CD4-positive, alpha-beta T cell treated with Interleukin-17A for 4 hours (primary cell): ENCODE data around the gene CPVL.
"Not testable (repeated sequence)": the region's sequence is repeated elsewhere in the genome, so short reads cannot be mapped to it uniquely, and the experiment has no call there.

ENCODE experiments used
- DNase-seq: peaks from one replicate; pipeline ENCODE4 v3.0.0-alpha.2; 2020; ENCODE audit warnings: mixed read lengths

Gene CPVL

GRCh38 chr7:29116361-29117200, 29.8 kb downstream of the CPVL start:
- DNase-seq, result no peak

DNA sequence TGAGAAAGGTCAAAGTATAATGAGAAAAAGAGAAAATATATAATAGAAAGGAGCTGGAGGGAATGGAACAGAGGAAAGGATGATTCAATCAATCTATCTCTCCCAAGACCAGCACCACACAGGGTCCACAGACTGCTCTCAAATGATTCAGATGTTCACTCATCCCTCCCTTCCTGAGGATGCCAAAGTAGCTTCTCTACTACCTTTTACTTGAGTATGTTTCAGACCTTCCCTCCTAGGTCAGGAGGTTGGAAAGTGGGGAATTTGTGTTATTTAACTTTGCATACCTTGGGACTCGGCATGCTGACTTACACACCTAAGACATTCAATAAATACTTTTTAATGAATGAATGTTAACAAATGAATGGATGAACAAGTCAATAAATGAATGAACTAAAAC, 30.6 kb downstream of the CPVL start:
- no peak for DNase-seq

GRCh38 chr7:29115130-29115687, 31.1 kb downstream of the CPVL start:
- DNase-seq, result no peak

DNA sequence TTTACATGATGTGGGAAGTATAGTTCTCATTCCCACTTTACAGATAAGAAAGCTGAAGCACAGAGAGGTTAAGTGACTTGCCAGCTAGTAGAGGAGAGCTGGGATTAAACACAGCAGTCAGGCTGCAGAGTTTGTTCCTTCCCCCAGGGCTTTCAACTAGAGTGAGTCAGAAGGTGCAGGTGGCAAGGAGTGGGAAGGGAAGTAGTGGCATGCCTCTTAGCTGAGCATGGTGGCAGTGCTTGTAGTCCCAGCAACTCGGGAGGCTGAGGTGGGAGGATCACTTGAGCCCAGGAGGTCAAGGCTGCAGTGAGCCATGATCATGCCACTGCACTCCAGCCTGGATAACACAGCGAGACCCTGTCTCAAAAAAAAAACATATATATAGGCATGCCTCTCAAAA, 32.1 kb downstream of the CPVL start:
- DNase-seq, result not testable (repeated sequence)

- no peak for DNase-seq
These were observed 32.8 kb downstream of the CPVL start for GRCh38 chr7:29113384-29114102.

GRCh38 chr7:29112721-29113120, 33.6 kb downstream of the CPVL start:
- DNase-seq, result no peak

GRCh38 chr7:29109899-29110298, 36.4 kb downstream of the CPVL start:
- no peak for DNase-seq

DNA sequence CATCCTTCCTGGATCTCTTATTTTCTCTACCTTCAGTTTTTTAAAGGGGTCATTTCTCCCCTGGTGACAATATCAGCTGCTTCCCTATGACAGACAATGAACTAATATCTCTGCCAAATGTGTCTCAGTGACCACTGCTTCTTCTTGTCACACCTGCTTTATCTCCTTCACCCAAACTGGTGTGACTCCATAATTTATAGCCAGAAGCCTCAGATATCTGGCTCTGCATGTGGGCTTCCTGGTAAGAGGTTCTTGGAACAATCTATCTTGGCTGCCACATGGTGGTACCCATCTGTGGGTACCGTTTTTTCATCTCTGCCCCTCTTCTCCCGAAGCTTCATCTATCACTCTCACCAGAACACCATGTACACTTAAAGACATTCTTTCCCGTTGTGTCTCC, 37.0 kb downstream of the CPVL start:
- no peak for DNase-seq

- no peak for DNase-seq
These were observed 39.3 kb downstream of the CPVL start for GRCh38 chr7:29107056-29107455.

GRCh38 chr7:29106669-29106988, 39.7 kb downstream of the CPVL start:
- no peak for DNase-seq

GRCh38 chr7:29105752-29106668, 40.3 kb downstream of the CPVL start:
- no peak for DNase-seq

DNA sequence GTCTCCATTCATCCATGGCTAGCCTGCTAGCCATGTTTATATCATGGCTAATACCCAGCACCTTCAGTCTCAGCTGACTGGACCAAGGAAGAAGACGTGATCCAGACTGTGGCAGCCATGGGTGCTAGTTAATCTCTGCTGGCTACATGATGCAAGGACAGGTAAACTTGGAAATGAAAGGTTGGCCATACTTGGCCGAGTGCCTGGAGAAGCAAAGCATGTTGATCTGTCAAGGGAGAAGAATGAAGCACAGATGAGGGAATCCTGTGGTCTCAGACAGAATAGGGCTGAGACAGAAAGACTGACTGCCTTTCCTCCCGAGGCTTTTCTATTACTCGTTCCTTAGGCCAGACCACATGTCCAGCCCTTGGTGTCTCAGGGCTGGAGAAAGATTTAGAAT, 41.1 kb downstream of the CPVL start:
- DNase-seq, result no peak

GRCh38 chr7:29102558-29103151, 43.7 kb downstream of the CPVL start:
- peak; percentile 56 for DNase-seq

- DNase-seq, result no peak
These were observed 45.4 kb downstream of the CPVL start for GRCh38 chr7:29100924-29101323.

GRCh38 chr7:29099896-29100847, 46.2 kb downstream of the CPVL start:
- DNase-seq, result no peak

GRCh38 chr7:29096446-29096730, 49.9 kb downstream of the CPVL start:
- DNase-seq, result no peak

DNA sequence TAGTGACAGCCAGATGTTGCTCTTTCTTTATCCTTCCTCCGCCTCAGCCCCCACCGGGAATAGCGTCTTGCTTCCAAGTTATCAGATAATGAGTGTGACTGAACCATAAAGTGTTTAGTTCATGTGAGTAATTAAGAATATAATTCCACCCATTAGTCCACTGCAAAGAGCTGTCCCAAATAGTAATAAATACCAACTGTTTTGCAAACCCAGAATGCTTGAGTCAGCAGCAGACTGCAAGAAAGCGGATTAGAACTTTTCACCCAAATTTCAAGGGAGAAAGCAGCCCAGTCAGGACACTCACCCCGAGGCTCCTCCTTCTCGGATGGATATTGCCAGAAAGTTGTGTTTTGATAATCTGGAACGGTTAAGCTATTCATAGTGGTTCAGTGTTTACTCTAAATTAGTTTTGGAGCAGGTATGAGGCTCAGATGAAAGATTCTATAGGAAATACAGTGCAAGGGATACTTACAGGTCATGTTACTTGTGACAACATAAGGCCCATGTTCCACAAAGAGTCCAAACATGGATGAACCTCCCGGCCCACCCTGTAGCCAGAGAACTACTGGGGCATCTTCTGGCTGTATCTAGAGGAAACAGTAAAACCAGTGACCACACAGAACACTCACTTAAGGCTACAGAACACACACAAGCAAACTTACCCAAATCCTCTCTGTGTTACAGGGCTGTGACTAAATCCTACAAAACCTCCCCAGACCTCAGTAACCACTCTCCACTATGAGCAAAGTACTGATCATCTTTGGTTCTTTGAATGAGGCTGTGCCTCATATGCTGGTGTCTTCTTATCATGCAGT, 50.5 kb downstream of the CPVL start:
- no peak for DNase-seq

GRCh38 chr7:29093091-29093490, 53.2 kb downstream of the CPVL start:
- DNase-seq, result not testable (repeated sequence)

GRCh38 chr7:29091715-29092114, 54.6 kb downstream of the CPVL start:
- DNase-seq, result peak; percentile 5

DNA sequence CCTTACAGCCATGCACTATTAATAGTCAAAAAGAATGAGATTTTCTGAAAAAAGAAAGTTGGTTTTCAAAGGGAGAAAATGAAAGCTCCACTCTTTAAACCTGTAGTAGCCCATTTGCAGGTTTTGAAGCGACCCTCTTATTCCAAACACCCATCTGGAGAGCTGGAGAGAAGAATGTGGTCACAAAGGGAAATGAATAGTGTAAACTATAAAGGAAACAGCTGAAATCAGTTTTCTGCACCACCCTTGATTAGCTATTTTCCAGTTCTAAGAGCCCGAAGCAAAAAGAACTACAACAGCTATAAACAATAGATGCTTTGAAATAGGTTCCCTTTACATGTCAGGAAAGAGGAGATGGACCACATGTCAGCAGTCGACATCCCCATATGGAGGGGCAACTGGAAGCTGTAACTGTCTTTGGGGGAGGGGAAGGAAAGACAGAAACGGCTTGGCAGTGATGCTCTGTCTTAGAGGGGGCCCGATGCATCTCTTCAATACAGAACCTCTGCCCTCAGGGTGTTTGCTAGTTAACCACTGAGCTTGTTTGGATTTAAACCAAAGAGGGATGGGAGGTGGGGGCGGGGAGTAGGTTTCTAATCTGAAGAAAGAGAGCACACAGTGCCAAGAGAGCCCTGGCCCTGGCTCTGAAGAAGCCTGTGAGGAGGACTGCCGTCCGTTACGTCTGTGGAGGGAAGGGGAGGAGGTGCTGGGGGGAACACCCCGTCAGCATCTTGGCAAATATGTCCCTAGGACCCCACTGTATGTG, 55.3 kb downstream of the CPVL start:
- peak; percentile 15 for DNase-seq
